GM10266 (cell line): ENCODE data around the gene CLMN.

Experiments
- DNase-seq: peaks from one replicate; pipeline ENCODE4 v3.0.0; 2012; ENCODE audit errors: extremely low spot score
- TF ChIP-seq, protein P1 (sequence below): IDR thresholded peaks from 2 replicates; pipeline ENCODE4 v1.5.1; 2012; ENCODE audit warnings: mild to moderate bottlenecking, low read depth; ENCODE audit not compliant: control insufficient read depth, insufficient read depth; ENCODE audit errors: missing control alignments

Gene CLMN

DNA sequence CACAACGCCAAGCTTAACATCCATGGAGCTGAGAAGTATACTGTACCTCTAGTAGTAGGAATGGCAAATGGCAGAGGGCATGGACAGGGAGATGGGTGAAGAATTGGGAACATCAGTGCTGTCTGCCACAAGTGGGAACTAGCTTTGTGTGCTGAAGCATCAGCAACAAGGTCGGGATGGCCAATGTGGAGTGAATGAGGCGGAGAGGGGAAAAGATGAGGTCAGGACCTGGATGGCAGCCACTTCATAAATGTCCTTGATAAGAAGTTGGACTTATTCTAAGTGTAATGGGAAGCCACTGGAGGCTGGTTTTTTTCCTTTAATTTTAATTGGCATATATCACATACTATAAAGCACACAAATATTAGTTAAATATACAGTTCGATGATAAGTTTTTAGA is 21.9 kb upstream of the CLMN start:
- TF ChIP-seq, protein P1, sequence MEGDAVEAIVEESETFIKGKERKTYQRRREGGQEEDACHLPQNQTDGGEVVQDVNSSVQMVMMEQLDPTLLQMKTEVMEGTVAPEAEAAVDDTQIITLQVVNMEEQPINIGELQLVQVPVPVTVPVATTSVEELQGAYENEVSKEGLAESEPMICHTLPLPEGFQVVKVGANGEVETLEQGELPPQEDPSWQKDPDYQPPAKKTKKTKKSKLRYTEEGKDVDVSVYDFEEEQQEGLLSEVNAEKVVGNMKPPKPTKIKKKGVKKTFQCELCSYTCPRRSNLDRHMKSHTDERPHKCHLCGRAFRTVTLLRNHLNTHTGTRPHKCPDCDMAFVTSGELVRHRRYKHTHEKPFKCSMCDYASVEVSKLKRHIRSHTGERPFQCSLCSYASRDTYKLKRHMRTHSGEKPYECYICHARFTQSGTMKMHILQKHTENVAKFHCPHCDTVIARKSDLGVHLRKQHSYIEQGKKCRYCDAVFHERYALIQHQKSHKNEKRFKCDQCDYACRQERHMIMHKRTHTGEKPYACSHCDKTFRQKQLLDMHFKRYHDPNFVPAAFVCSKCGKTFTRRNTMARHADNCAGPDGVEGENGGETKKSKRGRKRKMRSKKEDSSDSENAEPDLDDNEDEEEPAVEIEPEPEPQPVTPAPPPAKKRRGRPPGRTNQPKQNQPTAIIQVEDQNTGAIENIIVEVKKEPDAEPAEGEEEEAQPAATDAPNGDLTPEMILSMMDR: no peak
- DNase-seq: no peak

DNA sequence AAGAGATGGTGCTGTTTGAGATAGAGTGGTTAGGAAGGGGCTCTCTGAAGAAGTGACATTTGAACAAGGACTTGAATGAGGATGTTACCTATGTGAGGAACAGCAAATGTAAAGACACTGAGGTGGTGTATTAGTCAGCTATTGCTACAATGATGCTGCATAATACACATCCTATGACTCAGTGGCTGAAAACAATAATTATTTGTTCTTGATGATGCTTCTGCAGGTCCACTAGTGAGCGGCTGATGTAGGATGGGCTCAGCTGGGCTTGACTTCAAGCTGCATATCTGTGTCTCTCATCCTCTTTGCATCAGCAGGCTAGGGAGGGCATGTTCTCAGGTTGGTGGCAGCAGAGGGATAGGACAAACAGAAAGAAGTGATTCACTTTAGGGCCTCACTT is 21.4 kb upstream of the CLMN start:
- DNase-seq: no peak
- TF ChIP-seq, protein P1: no peak

DNA sequence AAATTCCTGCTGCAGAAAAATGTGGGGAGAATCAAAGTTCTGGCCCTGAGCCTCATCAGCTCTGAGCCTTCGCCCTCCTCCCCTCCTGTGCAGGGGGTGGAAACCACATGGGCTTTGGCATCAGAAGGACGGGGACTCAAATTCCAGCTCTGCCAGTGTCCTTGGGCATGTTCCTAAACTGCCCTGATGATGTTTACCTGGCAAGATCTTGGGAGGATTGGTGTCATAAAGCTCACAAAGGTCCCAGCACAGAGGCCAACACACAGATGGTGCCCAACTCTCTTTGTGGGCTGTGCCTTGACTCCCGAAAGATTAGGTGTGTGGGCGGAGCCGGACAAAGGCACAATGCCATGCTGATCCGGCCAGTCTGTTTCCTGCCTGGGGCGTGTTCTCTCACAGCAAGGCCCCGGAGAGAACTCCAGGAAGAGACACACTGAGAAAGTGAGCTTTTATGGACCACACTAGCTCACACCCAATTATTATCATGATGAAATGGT is 20.5 kb upstream of the CLMN start:
- TF ChIP-seq, protein P1: no peak
- no peak for DNase-seq

DNA sequence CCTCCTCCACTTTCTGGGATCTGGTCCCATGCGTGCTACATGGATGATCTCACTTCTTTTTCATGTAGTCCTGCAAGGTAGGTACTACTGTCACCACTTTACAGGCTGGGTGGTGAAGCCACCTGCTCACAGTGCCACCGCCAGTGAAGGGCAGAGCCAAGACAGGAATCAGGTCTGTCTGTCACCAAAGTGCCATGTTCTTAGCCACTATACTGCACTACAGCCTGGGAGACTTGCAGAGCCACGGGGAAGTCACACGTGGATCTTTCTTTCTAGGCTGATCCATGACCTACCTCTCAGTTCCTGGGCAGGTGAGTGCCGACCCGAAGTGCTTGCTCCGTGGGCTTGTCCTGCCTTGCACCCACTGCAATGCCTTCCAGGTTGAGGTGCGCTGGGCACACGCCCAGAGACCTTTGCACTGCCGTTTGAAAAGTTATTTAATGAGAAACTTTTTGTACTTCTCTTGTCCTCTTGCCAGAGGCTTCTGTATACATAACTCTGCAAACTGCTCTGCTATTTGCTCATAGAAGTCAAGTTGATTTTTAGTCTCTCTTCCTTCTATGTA is 19.7 kb upstream of the CLMN start:
- no peak for DNase-seq
- TF ChIP-seq, protein P1: no peak

DNA sequence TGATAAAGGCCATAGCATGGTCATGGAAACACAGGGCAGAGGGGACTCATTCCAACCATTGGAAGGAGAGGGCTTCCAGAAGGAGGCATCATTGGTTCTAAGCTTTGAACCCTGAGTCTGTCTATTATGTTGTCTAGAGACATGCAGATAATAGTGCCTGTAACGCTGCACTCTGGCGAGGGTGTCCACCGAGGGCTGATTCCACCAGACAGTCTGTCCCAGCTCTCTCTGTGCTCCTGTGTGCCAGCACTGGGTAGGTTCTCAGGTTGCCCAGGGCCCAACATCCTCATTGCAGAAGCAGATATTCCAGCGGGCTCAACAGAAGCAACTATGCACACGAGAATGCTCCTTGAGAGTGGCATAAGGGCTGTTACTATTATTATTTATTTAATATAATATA is 18.7 kb upstream of the CLMN start:
- no peak for DNase-seq
- TF ChIP-seq, protein P1: no peak

DNA sequence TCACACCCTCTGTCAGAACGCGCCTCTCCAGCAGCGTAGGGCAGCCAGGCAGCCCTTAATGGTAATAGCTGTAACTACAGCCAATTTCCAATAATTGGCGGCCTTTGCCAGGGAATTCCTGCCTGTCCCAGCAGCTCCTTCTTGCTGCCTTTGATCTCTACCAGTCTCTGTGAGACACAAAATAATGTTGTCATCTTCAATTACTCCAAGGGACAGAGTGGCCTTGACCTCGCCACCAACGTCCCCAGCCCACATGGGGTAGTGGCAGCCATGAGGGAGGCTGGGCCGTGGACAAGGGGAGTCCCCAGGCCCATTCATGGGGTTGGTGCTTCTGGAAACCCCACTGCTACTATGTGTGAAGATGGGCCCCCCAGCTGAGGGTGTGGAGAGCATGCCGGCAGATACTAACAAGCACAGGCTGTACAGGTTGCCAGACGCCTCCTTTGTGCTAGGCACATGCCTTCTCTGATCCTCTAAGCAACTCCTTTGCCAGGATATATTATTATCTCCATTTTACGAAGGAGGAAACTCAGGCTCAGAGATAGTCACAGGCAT is 17.4 kb upstream of the CLMN start:
- DNase-seq: no peak
- TF ChIP-seq, protein P1: no peak

DNA sequence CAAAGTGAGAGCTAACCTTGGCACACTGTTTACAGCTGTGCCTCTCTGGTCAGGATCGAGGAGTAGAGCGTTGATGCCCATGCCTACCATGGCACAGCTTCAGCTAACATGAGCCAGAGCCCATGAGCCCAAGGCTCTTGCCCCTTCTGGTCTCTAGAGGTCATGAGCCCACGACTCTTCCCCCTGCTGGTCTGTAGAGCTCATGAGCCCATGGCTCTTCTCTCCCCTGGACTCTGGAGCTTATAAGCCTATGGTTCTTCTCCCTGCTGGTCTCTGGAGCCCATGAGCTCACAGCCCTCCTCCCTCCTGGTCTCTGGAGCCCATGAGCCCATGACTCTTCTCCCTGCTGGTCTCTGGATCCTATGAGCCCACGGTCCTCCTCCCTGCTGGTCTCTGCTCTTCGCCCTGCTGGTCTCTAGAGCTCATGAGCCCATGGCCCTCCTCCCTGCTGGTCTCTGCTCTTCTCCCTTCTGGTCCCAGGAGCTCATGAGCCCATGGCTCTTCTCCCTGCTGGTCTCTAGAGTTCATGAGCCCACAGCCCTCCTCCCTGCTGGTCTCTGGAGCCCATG is 16.6 kb upstream of the CLMN start:
- TF ChIP-seq, protein P1: no peak
- no peak for DNase-seq
